PC-9 (cell line): ENCODE results near the gene ACAP3. TPM values are rescaled to one million over a fixed set of nuclear protein-coding genes. Genes with fewer than 3 reads are reported as not detected.

ENCODE experiments used
- BruUV-seq: library from RNA; stranded (reverse); fragments of 400-500 nt; replicated peaks from 2 replicates; lab custom pipeline; 2021; lab: Mats Ljungman, UMichigan
- CTCF ChIA-PET: fragments of 300-600 bp; sonication (Branson Sonifier 250); formaldehyde crosslinking; loops from one replicate; lab custom pipeline; 2022; ENCODE audit warnings: antibody characterized with exemption; lab: Charles Lee
- POLR2A ChIA-PET: fragments of 300-600 bp; sonication (Branson Sonifier 250); formaldehyde crosslinking; loops from one replicate; lab custom pipeline; 2022; ENCODE audit warnings: antibody characterized with exemption; ENCODE audit not compliant: unreplicated experiment; lab: Charles Lee
- DNase-seq, 2 experiments: peaks; one replicate each; pipeline versions ENCODE4 v3.0.0 to v3.0.0-alpha.2; 2015 to 2022; ENCODE audit warnings: mixed read lengths in 1 of 2
- H2AFZ ChIP-seq: fragments of 200-600 bp; sonication (generic); 2 replicates; pipeline ENCODE4 v1.8.1; 2017; ENCODE audit warnings: antibody characterized with exemption
- H3F3A ChIP-seq: fragments of 200-600 bp; sonication (generic); 2 replicates; pipeline ENCODE4 v1.8.1; 2017; ENCODE audit warnings: antibody characterized with exemption, mild to moderate bottlenecking, low read depth; ENCODE audit not compliant: insufficient read depth
- H3K27ac ChIP-seq: fragments of 200-600 bp; sonication (generic); 2 replicates; pipeline ENCODE4 v1.6.1; 2016; ENCODE audit warnings: mixed run types
- H3K27me3 ChIP-seq: fragments of 200-600 bp; sonication (generic); 2 replicates; pipeline ENCODE4 v1.6.1; 2016; ENCODE audit warnings: low read depth, mixed run types; ENCODE audit not compliant: insufficient read depth
- H3K36me3 ChIP-seq: fragments of 200-600 bp; sonication (generic); 2 replicates; pipeline ENCODE4 v1.6.1; 2016; ENCODE audit warnings: low read depth, mixed run types
- H3K4me1 ChIP-seq: fragments of 200-600 bp; sonication (generic); replicated peaks from 2 replicates; pipeline ENCODE4 v1.6.1; 2016; ENCODE audit warnings: mixed run types; ENCODE audit not compliant: insufficient read depth
- H3K4me2 ChIP-seq: fragments of 200-600 bp; sonication (generic); 2 replicates; pipeline ENCODE4 v1.6.1; 2017; ENCODE audit warnings: mixed run types
- H3K4me3 ChIP-seq: fragments of 200-600 bp; sonication (generic); 2 replicates; pipeline ENCODE4 v1.6.1; 2016; ENCODE audit warnings: mixed run types
- H3K79me2 ChIP-seq: fragments of 200-600 bp; sonication (generic); 2 replicates; pipeline ENCODE4 v1.6.1; 2017; ENCODE audit warnings: low read depth, mixed run types
- H3K9me2 ChIP-seq: fragments of 200-600 bp; sonication (generic); 2 replicates; pipeline ENCODE4 v1.8.1; 2017; ENCODE audit warnings: mild to moderate bottlenecking; ENCODE audit not compliant: insufficient read depth
- H3K9me3 ChIP-seq: fragments of 200-600 bp; sonication (generic); 2 replicates; pipeline ENCODE4 v1.8.1; 2016; ENCODE audit warnings: low read depth; ENCODE audit not compliant: insufficient read depth
- H4K20me1 ChIP-seq: fragments of 200-600 bp; sonication (generic); 2 replicates; pipeline ENCODE4 v1.8.1; 2017; ENCODE audit not compliant: insufficient read depth
- EZH2 ChIP-seq: fragments of 200-600 bp; sonication (generic); IDR thresholded peaks from 2 replicates; pipeline ENCODE4 v1.8.0; 2017; ENCODE audit warnings: antibody characterized with exemption, low read depth
- intact Hi-C: fragments of 100-400 bp; cut with micrococcal nuclease; formaldehyde crosslinking; loops from one replicate; pipeline ENCODE4 v1.10.0; 2022; ENCODE audit not compliant: unreplicated experiment
- total RNA-seq: library from RNA; stranded (reverse); gene quantifications from 2 replicates; pipeline ENCODE4 v1.2.3, GENCODE V29; 2021
- TF ChIP-seq, protein P1 (sequence below): fragments of 200-600 bp; sonication (generic); conservative IDR thresholded peaks from 2 replicates; pipeline ENCODE4 v1.6.1; 2017; ENCODE audit warnings: mixed run types, antibody characterized with exemption, mild to moderate bottlenecking, moderate library complexity

The ACAP3 gene
- total RNA-seq, 1 experiment from 2014 or later = 54.8 TPM

- Histone ChIP-seq H3K79me2 (peaks cover 2% of the 10 kb centered on the region; the same call in 1 of the 2 replicates), H3K4me3 (no peak overlapping the region), H3K9me2 (no peaks in the 10 kb centered on the region), H3K36me3 (0 out of 2 replicates have a peak, but pooled peaks cover 9% of the 10 kb centered on the region), H3K4me1 (no peaks in the 10 kb centered on the region), H4K20me1 (peaks cover 29% of the 10 kb centered on the region), H3K27ac (no peak overlapping the region), H3K4me2 (no peak overlapping the region), H2AFZ (no peak overlapping the region), H3K9me3 (no peaks in the 10 kb centered on the region), H3F3A (peaks cover 4% of the 10 kb centered on the region), H3K27me3 (no peaks in the 10 kb centered on the region)
- no TSS peak for BruUV-seq
- intact Hi-C loops = no loop called here
- no peak for DNase-seq
- no peak for TF ChIP-seq EZH2
- TF ChIP-seq, protein P1, sequence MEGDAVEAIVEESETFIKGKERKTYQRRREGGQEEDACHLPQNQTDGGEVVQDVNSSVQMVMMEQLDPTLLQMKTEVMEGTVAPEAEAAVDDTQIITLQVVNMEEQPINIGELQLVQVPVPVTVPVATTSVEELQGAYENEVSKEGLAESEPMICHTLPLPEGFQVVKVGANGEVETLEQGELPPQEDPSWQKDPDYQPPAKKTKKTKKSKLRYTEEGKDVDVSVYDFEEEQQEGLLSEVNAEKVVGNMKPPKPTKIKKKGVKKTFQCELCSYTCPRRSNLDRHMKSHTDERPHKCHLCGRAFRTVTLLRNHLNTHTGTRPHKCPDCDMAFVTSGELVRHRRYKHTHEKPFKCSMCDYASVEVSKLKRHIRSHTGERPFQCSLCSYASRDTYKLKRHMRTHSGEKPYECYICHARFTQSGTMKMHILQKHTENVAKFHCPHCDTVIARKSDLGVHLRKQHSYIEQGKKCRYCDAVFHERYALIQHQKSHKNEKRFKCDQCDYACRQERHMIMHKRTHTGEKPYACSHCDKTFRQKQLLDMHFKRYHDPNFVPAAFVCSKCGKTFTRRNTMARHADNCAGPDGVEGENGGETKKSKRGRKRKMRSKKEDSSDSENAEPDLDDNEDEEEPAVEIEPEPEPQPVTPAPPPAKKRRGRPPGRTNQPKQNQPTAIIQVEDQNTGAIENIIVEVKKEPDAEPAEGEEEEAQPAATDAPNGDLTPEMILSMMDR = no peak
- ChIA-PET CTCF (no interaction called here), POLR2A (no interaction called here)
Observed at GRCh38 chr1:1259119-1259488, 48.6 kb downstream of the ACAP3 start.

DNA sequence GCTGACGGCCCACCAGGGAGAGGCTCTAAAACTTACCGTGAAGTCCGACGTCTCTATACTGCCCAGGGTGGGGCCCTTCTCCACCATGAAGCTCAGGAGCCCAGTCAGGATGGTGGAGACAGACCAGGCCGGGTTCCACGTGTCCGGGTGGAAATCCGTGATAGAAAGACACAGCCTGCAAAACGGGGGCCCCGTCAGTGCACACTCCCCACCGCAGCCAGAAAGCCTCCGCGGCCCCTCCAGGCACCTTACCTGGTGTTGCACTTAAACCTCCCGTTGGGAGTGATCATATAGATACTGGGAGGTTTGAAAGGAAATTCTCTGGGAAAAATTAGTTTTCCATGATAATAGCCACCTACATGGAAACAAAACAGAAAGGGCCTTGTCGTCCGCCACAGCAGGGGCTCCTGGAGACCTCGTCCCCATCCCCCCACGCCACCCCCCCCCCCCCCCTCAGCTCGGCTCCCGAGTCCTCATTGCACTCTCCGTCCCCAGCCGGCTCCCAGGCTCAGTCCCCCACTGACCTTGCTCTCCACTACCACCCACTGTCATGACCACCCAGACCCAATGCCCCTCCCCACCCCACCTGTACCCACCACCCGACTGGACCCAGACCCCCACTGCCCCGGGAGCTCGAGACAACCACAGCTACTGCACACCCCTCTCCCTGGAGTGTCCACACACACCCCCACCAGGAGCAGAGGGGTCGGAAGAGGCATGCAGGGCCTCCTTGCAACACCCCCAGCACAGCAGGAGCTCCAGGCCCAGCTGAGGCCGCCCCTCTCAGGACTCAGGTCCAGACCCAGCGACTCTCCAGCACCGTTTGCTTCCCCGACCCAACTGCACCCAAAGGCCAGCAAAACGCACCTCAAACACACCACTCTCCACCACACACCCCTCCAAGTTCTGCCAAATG lies 50.5 kb downstream of the ACAP3 start:
- H3K36me3 ChIP-seq = 0 out of 2 replicates have a peak, but pooled peaks cover 9% of the 10 kb centered on the region
- TF ChIP-seq EZH2 = no peak
- TF ChIP-seq, protein P1 = no peak
- H3F3A ChIP-seq = peaks cover 4% of the 10 kb centered on the region; the same call in 1 of the 2 replicates
- intact Hi-C loops = no loop called here
- ChIA-PET POLR2A (no interaction called here), CTCF (no interaction called here)
- H4K20me1 ChIP-seq = peaks cover 18% of the 10 kb centered on the region
- no peak overlapping the region for H3K4me2 ChIP-seq
- H3K27me3 ChIP-seq = no peaks in the 10 kb centered on the region
- no peaks in the 10 kb centered on the region for H3K9me2 ChIP-seq
- H3K4me1 ChIP-seq = no peaks in the 10 kb centered on the region
- no TSS peak for BruUV-seq
- H3K27ac ChIP-seq = no peak overlapping the region
- no peaks in the 10 kb centered on the region for H3K79me2 ChIP-seq
- no peak overlapping the region for H2AFZ ChIP-seq
- no peak for DNase-seq
- no peaks in the 10 kb centered on the region for H3K9me3 ChIP-seq
- no peak overlapping the region for H3K4me3 ChIP-seq

GRCh38 chr1:1255611-1256010 lies 52.1 kb downstream of the ACAP3 start:
- ChIA-PET POLR2A (no interaction called here), CTCF (no interaction called here)
- no peaks in the 10 kb centered on the region for H3K79me2 ChIP-seq
- no peak overlapping the region for H3K4me3 ChIP-seq
- no peaks in the 10 kb centered on the region for H3K27me3 ChIP-seq
- H3K9me2 ChIP-seq = no peaks in the 10 kb centered on the region
- DNase-seq = no peak
- H4K20me1 ChIP-seq = peaks cover 10% of the 10 kb centered on the region
- H3K4me1 ChIP-seq = no peaks in the 10 kb centered on the region
- 0 out of 2 replicates have a peak, but pooled peaks cover 3% of the 10 kb centered on the region for H3K36me3 ChIP-seq
- H3K9me3 ChIP-seq = no peaks in the 10 kb centered on the region
- TF ChIP-seq, protein P1 = no peak
- TF ChIP-seq EZH2 = no peak
- H3F3A ChIP-seq = peaks cover 13% of the 10 kb centered on the region
- intact Hi-C loops = no loop called here
- BruUV-seq = no TSS peak
- H3K27ac ChIP-seq = no peak overlapping the region
- H3K4me2 ChIP-seq = no peak overlapping the region
- no peak overlapping the region for H2AFZ ChIP-seq
